Endodermal cell (in vitro differentiated cells): ENCODE results near the gene HLCS. TPM values are rescaled to one million over a fixed set of nuclear protein-coding genes. Genes with fewer than 3 reads are reported as not detected.

Experiments used
- DNase-seq: peaks from one replicate; pipeline ENCODE4 v3.0.0-alpha.2; 2017
- H3K27ac ChIP-seq: 2 replicates; pipeline ENCODE4 v1.5.1; 2013; ENCODE audit warnings: mild to moderate bottlenecking, low read depth, low read length, moderate library complexity
- H3K27me3 ChIP-seq: 2 replicates; pipeline ENCODE4 v1.6.1; 2013; ENCODE audit warnings: mild to moderate bottlenecking, low read length, moderate library complexity; ENCODE audit not compliant: insufficient read depth, control insufficient read depth, poor library complexity, severe bottlenecking
- H3K36me3 ChIP-seq: 2 replicates; pipeline ENCODE4 v1.7.0; 2013; ENCODE audit warnings: mild to moderate bottlenecking, low read length, moderate library complexity; ENCODE audit not compliant: control insufficient read depth, insufficient read depth
- H3K4me1 ChIP-seq: one replicate; pipeline ENCODE4 v1.7.0; 2013; ENCODE audit warnings: low read length; ENCODE audit not compliant: control insufficient read depth, insufficient read depth
- H3K4me3 ChIP-seq: 2 replicates; pipeline ENCODE4 v1.5.1; 2013; ENCODE audit warnings: mild to moderate bottlenecking, low read length, moderate library complexity
- H3K9ac ChIP-seq: 2 replicates; pipeline ENCODE4 v1.6.1; 2013; ENCODE audit warnings: mild to moderate bottlenecking, low read length, moderate library complexity; ENCODE audit not compliant: poor library complexity, severe bottlenecking; ENCODE audit errors: extremely low read depth
- H3K9me3 ChIP-seq: 2 replicates; pipeline ENCODE4 v1.6.1; 2013; ENCODE audit warnings: mild to moderate bottlenecking, low read length, moderate library complexity; ENCODE audit not compliant: control insufficient read depth
- H3K27ac Mint-ChIP-seq: 2 replicates; pipeline ENCODE4 v1.8.0; 2020; ENCODE audit warnings: mixed read lengths
- H3K27me3 Mint-ChIP-seq: 2 replicates; pipeline ENCODE4 v1.8.0; 2021; ENCODE audit warnings: mild to moderate bottlenecking, mixed read lengths; ENCODE audit not compliant: insufficient read depth
- H3K36me3 Mint-ChIP-seq: 2 replicates; pipeline ENCODE4 v1.8.0; 2020; ENCODE audit warnings: low read depth, mixed read lengths
- H3K4me1 Mint-ChIP-seq: 2 replicates; pipeline ENCODE4 v1.8.0; 2020; ENCODE audit warnings: mixed read lengths
- H3K4me3 Mint-ChIP-seq: 2 replicates; pipeline ENCODE4 v1.8.0; 2020; ENCODE audit warnings: mild to moderate bottlenecking, moderate library complexity, mixed read lengths
- H3K9me3 Mint-ChIP-seq: 2 replicates; pipeline ENCODE4 v1.8.0; 2020; ENCODE audit warnings: mild to moderate bottlenecking, mixed read lengths
- CTCF ChIP-seq: fragments of 200-600 bp; sonication (generic); conservative IDR thresholded peaks from 2 replicates; pipeline ENCODE4 v1.5.0; 2021; ENCODE audit warnings: antibody characterized with exemption, mild to moderate bottlenecking
- WGBS, 2 experiments: methylation state at CpG; one replicate each; pipeline versions ENCODE4 v1.1.5 to v1.1.7; 2013; ENCODE audit warnings: missing lambda C conversion rate in 2 of 2, mixed read lengths in 1 of 2; ENCODE audit not compliant: insufficient coverage in 1 of 2, insufficient read length in 1 of 2; 5-methylcytosine and 5-hydroxymethylcytosine counted together
- total RNA-seq, 2 donors: library from RNA; stranded (reverse); fragmentation: NEBNext Ultra II Directional in 1 of 2; extraction: Animal tissue kit (Norgen Biotek cat#: 25700) in 1 of 2; gene quantifications; 2 replicates in 1 of 2; 3 replicates in 1 of 2; pipeline ENCODE4 v1.2.1, GENCODE V29; 2021

Gene HLCS
- total RNA-seq, 2 donors from 2014 or later, result 25.0 to 30.1 TPM

- Mint-ChIP-seq H3K36me3 (peaks cover under 1% of the 10 kb centered on the region), H3K27ac (no peak overlapping the region), H3K4me1 (peaks cover 28% of the 10 kb centered on the region), H3K27me3 (peaks cover 7% of the 10 kb centered on the region), H3K9me3 (no peaks in the 10 kb centered on the region), H3K4me3 (no peak overlapping the region)
- WGBS, 2 experiments, result 92 to 100% methylated on average over 2 to 3 of the region's 3 CpGs
- DNase-seq, result no peak
- Histone ChIP-seq H3K27me3 (no peaks in the 10 kb centered on the region), H3K27ac (no peak overlapping the region), H3K4me1 (no peaks in the 10 kb centered on the region), H3K36me3 (no peaks in the 10 kb centered on the region), H3K9me3 (no peaks in the 10 kb centered on the region), H3K4me3 (no peak overlapping the region), H3K9ac (no peak overlapping the region)
- no peak for TF ChIP-seq CTCF
Observed at GRCh38 chr21:36856643-36857042, 109.8 kb downstream of the HLCS start.

GRCh38 chr21:36854391-36854790 lies 112.1 kb downstream of the HLCS start:
- no peak overlapping the region for H3K4me3 Mint-ChIP-seq
- H3K4me1 Mint-ChIP-seq, result peaks cover 17% of the 10 kb centered on the region
- Histone ChIP-seq H3K9ac (no peak overlapping the region), H3K27me3 (no peaks in the 10 kb centered on the region), H3K36me3 (no peaks in the 10 kb centered on the region), H3K9me3 (no peaks in the 10 kb centered on the region), H3K4me1 (no peaks in the 10 kb centered on the region), H3K27ac (no peak overlapping the region), H3K4me3 (no peak overlapping the region)
- H3K27ac Mint-ChIP-seq, result no peak overlapping the region
- peak; percentile 89 for TF ChIP-seq CTCF
- peak; percentile 84 for DNase-seq
- H3K36me3 Mint-ChIP-seq, result no peaks in the 10 kb centered on the region
- WGBS, 2 experiments, result 38 to 51% methylated on average over 5 of the region's 5 CpGs
- no peaks in the 10 kb centered on the region for H3K9me3 Mint-ChIP-seq
- peaks cover 15% of the 10 kb centered on the region for H3K27me3 Mint-ChIP-seq

- H3K9ac ChIP-seq, result no peak overlapping the region
- no peaks in the 10 kb centered on the region for H3K9me3 ChIP-seq
- no peak overlapping the region for H3K4me3 Mint-ChIP-seq
- no peaks in the 10 kb centered on the region for H3K4me1 ChIP-seq
- H3K27me3 ChIP-seq, result no peaks in the 10 kb centered on the region
- H3K27ac ChIP-seq, result no peak overlapping the region
- H3K9me3 Mint-ChIP-seq, result no peaks in the 10 kb centered on the region
- no peaks in the 10 kb centered on the region for H3K36me3 ChIP-seq
- H3K36me3 Mint-ChIP-seq, result no peaks in the 10 kb centered on the region
- H3K4me1 Mint-ChIP-seq, result peaks cover 20% of the 10 kb centered on the region
- H3K27ac Mint-ChIP-seq, result peak overlapping the region; percentile 37
- no peak for DNase-seq
- H3K4me3 ChIP-seq, result no peak overlapping the region
- peaks cover 15% of the 10 kb centered on the region for H3K27me3 Mint-ChIP-seq
- TF ChIP-seq CTCF, result no peak
- WGBS, 2 experiments, result 91% methylated on average over 4 of the region's 4 CpGs; no CpG with 5 or more reads in 1 of the 2 experiments
Observed at GRCh38 chr21:36852864-36853263, 113.6 kb downstream of the HLCS start.
